Keratinocyte (primary cell): ENCODE measurements around the gene ANKRD30B. TPM values are rescaled to one million over a fixed set of nuclear protein-coding genes. Genes with fewer than 3 reads are reported as not detected.
"Not testable (repeated sequence)": the region's sequence is repeated elsewhere in the genome, so short reads cannot be mapped to it uniquely, and the experiment has no call there.

Experiments used
- DNase-seq: peaks from one replicate; pipeline ENCODE4 v3.0.0-alpha.2; 2011; ENCODE audit warnings: low read depth, missing footprints, low spot score
- FAIRE-seq: peaks from 2 replicates; lab custom pipeline; 2011; peaks lifted over from hg19 to GRCh38; lab: Jason Lieb, UNC
- H2AFZ ChIP-seq: 2 replicates; pipeline ENCODE4 v1.6.0; 2012; ENCODE audit warnings: low read length, control low read depth, inconsistent platforms; ENCODE audit not compliant: control insufficient read depth
- H3K27ac ChIP-seq: 2 replicates; pipeline ENCODE4 v1.5.1; 2011; ENCODE audit warnings: low read length; ENCODE audit not compliant: control insufficient read depth, insufficient read depth
- H3K27me3 ChIP-seq: 3 replicates; pipeline ENCODE4 v1.6.0; 2011; ENCODE audit warnings: low read length; ENCODE audit not compliant: control insufficient read depth, insufficient read depth; ENCODE audit errors: extremely low read depth
- H3K36me3 ChIP-seq, 2 experiments: 2 replicates in 1 of 2; 3 replicates in 1 of 2; pipeline ENCODE4 v1.5.1; 2011; ENCODE audit warnings: low read length in 2 of 2, mild to moderate bottlenecking in 1 of 2; ENCODE audit not compliant: control insufficient read depth in 2 of 2, insufficient read depth in 2 of 2; ENCODE audit errors: extremely low read depth in 1 of 2
- H3K4me1 ChIP-seq: 3 replicates; pipeline ENCODE4 v1.5.1; 2011; ENCODE audit warnings: low read length; ENCODE audit not compliant: control insufficient read depth, insufficient read depth; ENCODE audit errors: extremely low read depth
- H3K4me2 ChIP-seq: 3 replicates; pipeline ENCODE4 v1.6.0; 2011; ENCODE audit warnings: low read depth, low read length; ENCODE audit not compliant: control insufficient read depth, insufficient read depth; ENCODE audit errors: extremely low read depth
- H3K4me3 ChIP-seq, 3 experiments: fragments of 200-600 bp in 1 of 3; sonication (generic) in 1 of 3; 2 replicates in 2 of 3; 3 replicates in 1 of 3; pipeline ENCODE4 v1.5.1; 2011 to 2016; ENCODE audit warnings: low read length in 3 of 3, mild to moderate bottlenecking in 3 of 3, control low read depth in 2 of 3, inconsistent platforms in 1 of 3, low read depth in 1 of 3, mixed read lengths in 1 of 3, mixed run types in 1 of 3, moderate library complexity in 1 of 3; ENCODE audit not compliant: control insufficient read depth in 2 of 3, insufficient read depth in 2 of 3; ENCODE audit errors: extremely low read depth in 1 of 3
- H3K79me2 ChIP-seq: 2 replicates; pipeline ENCODE4 v1.6.0; 2012; ENCODE audit warnings: low read length; ENCODE audit not compliant: control insufficient read depth, insufficient read depth
- H3K9ac ChIP-seq: 3 replicates; pipeline ENCODE4 v1.6.0; 2011; ENCODE audit warnings: low read length; ENCODE audit not compliant: control insufficient read depth, insufficient read depth; ENCODE audit errors: extremely low read depth
- H3K9me1 ChIP-seq: 3 replicates; pipeline ENCODE4 v1.6.0; 2011; ENCODE audit warnings: low read length; ENCODE audit not compliant: control insufficient read depth, insufficient read depth; ENCODE audit errors: extremely low read depth
- H3K9me3 ChIP-seq: 2 replicates; pipeline ENCODE4 v1.5.1; 2012; ENCODE audit warnings: low read depth, low read length; ENCODE audit not compliant: control insufficient read depth
- H4K20me1 ChIP-seq: 3 replicates; pipeline ENCODE4 v1.6.0; 2011; ENCODE audit warnings: low read length; ENCODE audit not compliant: control insufficient read depth, insufficient read depth; ENCODE audit errors: extremely low read depth
- CTCF ChIP-seq, 3 experiments: IDR thresholded peaks in 1 of 3; conservative IDR thresholded peaks in 1 of 3; optimal IDR thresholded peaks in 1 of 3; 2 replicates in 2 of 3; 3 replicates in 1 of 3; pipeline versions ENCODE3 to v1.5.1; 2011; ENCODE audit warnings: low read length in 3 of 3, mild to moderate bottlenecking in 3 of 3, moderate library complexity in 2 of 3, control low read depth in 1 of 3, inconsistent platforms in 1 of 3; ENCODE audit not compliant: insufficient read depth in 2 of 3; ENCODE audit errors: extremely low read depth in 1 of 3
- EZH2 ChIP-seq: IDR thresholded peaks from one replicate; pipeline ENCODE4 v1.6.1; 2012; ENCODE audit warnings: inconsistent platforms, mild to moderate bottlenecking, low read length, moderate library complexity
- dilution Hi-C: fragments of 300-500 bp; cut with MboI; formaldehyde crosslinking; loops from one replicate; pipeline ENCODE4 v1.7.0; 2020; ENCODE audit warnings: low sequenced_read_pairs; ENCODE audit not compliant: extremely low pct_ligation_motif_present
- polyA minus RNA-seq, 3 experiments: library from RNA; depleted of rRNA, polyadenylated mRNA; stranded (reverse); fragments of >200 nt; gene quantifications; 1 replicate in 1 of 3; 2 replicates in 1 of 3; 3 replicates in 1 of 3; pipeline ENCODE4 v1.2.3, GENCODE V29; 2011
- polyA plus RNA-seq, 5 experiments: library from polyadenylated mRNA; depleted of rRNA in 3 of 5; stranded (reverse) in 3 of 5; stranded (forward) in 1 of 5; unstranded in 1 of 5; fragments of >200 nt; gene quantifications; 1 replicate in 1 of 5; 2 replicates in 3 of 5; 3 replicates in 1 of 5; pipeline versions ENCODE4 v1.2.1 to v1.2.3, GENCODE V29; 2011 to 2012; ENCODE audit warnings: missing spikeins in 2 of 5, low read depth in 1 of 5, low replicate concordance in 1 of 5

Gene ANKRD30B
- not detected in 3 replicates for polyA plus RNA-seq
- 0.77 TPM for polyA plus RNA-seq (2011; ENCODE audit: low read depth)
- polyA plus RNA-seq (2011; cell fraction: cytosol; rRNA removed): not detected in 2 replicates
- polyA plus RNA-seq (2011; cell fraction: nucleus; rRNA removed): not detected in 2 replicates
- polyA plus RNA-seq (2012; ENCODE audit: low replicate concordance): 0.06 TPM in 1 of 2 replicates, not detected in the other
- not detected in 3 replicates for polyA minus RNA-seq
- not detected for polyA minus RNA-seq (2011; cell fraction: cytosol; rRNA and poly(A)+ RNA removed)
- polyA minus RNA-seq (2011; cell fraction: nucleus; rRNA and poly(A)+ RNA removed): not detected in 2 replicates

GRCh38 chr18:14747513-14748474 lies at the start of gene ANKRD30B:
TSS of gene ANKRD30B (plus strand) at chr18:14748172. CDS start at chr18:14748420, 248 bp downstream.
- no peak for FAIRE-seq

GRCh38 chr18:14701286-14702040 lies 46.5 kb upstream of the ANKRD30B start:
- H3K4me3 ChIP-seq, H3K9ac ChIP-seq, H4K20me1 ChIP-seq, dilution Hi-C loops, H3K27ac ChIP-seq, H2AFZ ChIP-seq, FAIRE-seq, H3K27me3 ChIP-seq, H3K36me3 ChIP-seq, H3K4me1 ChIP-seq, H3K9me1 ChIP-seq, H3K79me2 ChIP-seq, DNase-seq, H3K9me3 ChIP-seq, H3K4me2 ChIP-seq: not testable (repeated sequence)

More at GRCh38 chr18:14747513-14748474, at the start of gene ANKRD30B:
- no peaks in the 10 kb centered on the region for H4K20me1 ChIP-seq
- no peaks in the 10 kb centered on the region for H3K36me3 ChIP-seq
- no peaks in the 10 kb centered on the region for H3K4me1 ChIP-seq
- no peak for DNase-seq
- H3K9me1 ChIP-seq: no peaks in the 10 kb centered on the region
- no peak within 1 kb of the TSS for H3K9ac ChIP-seq
- no peak for TF ChIP-seq EZH2
- TF ChIP-seq CTCF (optimal IDR thresholded peaks at IDR 0.05 in 1 of 3, IDR thresholded peaks at IDR 0.05 in 1 of 3, conservative IDR thresholded peaks at IDR 0.05 in 1 of 3; ENCODE audit: extremely low read depth in 1 of 3, insufficient read depth in 2 of 3, low read length in 3 of 3): no peak
- no peaks in the 10 kb centered on the region for H3K27me3 ChIP-seq
- no peak within 1 kb of the TSS for H3K27ac ChIP-seq
- no peak within 1 kb of the TSS for H2AFZ ChIP-seq
- H3K79me2 ChIP-seq: no peaks in the 10 kb centered on the region
- H3K4me3 ChIP-seq: no peak within 1 kb of the TSS
- dilution Hi-C loops: no loop called here
- no peak within 1 kb of the TSS for H3K4me2 ChIP-seq
- peaks cover 4% of the 10 kb centered on the region for H3K9me3 ChIP-seq

GRCh38 chr18:14709761-14710160 lies 38.2 kb upstream of the ANKRD30B start:
- FAIRE-seq, H3K9ac ChIP-seq, H3K36me3 ChIP-seq, H3K4me2 ChIP-seq, H3K9me3 ChIP-seq, H4K20me1 ChIP-seq, H3K27ac ChIP-seq, dilution Hi-C loops, H3K9me1 ChIP-seq, H3K27me3 ChIP-seq, DNase-seq, H3K4me1 ChIP-seq, H3K79me2 ChIP-seq, H3K4me3 ChIP-seq, H2AFZ ChIP-seq: not testable (repeated sequence)

GRCh38 chr18:14721569-14721968 lies 26.4 kb upstream of the ANKRD30B start:
- H3K27ac ChIP-seq, H3K79me2 ChIP-seq, H3K4me1 ChIP-seq, H3K9ac ChIP-seq, H3K4me3 ChIP-seq, H3K9me1 ChIP-seq, H3K9me3 ChIP-seq, H4K20me1 ChIP-seq, dilution Hi-C loops, H3K27me3 ChIP-seq, H3K4me2 ChIP-seq, FAIRE-seq, H3K36me3 ChIP-seq, DNase-seq, H2AFZ ChIP-seq: not testable (repeated sequence)
